H1 (cell line): ENCODE measurements around the gene S100PBP. TPM values are rescaled to one million over a fixed set of nuclear protein-coding genes. Genes with fewer than 3 reads are reported as not detected.

Source experiments
- CTCF ChIA-PET: fragments of 300-600 bp; sonication (Branson Sonifier 250); formaldehyde crosslinking; loops from one replicate; lab custom pipeline; 2021; ENCODE audit not compliant: partially characterized antibody; lab: Charles Lee
- POLR2A ChIA-PET: fragments of 300-600 bp; sonication (Branson Sonifier 250); formaldehyde crosslinking; loops from one replicate; lab custom pipeline; 2021; ENCODE audit warnings: inconsistent platforms; ENCODE audit not compliant: partially characterized antibody; lab: Charles Lee
- DNase-seq, 2 experiments: peaks; one replicate each; pipeline versions ENCODE4 v3.0.0 to v3.0.0-alpha.2; 2010 to 2022; ENCODE audit warnings: low spot score in 2 of 2, low read depth in 1 of 2, mixed read lengths in 1 of 2
- FAIRE-seq: peaks from 2 replicates; lab custom pipeline; 2011; peaks lifted over from hg19 to GRCh38; lab: Jason Lieb, UNC
- H2AFZ ChIP-seq: 2 replicates; pipeline ENCODE4 v1.8.1; 2012; ENCODE audit warnings: low read length, inconsistent platforms
- H2AK5ac ChIP-seq: 2 replicates; pipeline ENCODE4 v1.6.1; 2013; ENCODE audit warnings: low read depth, low read length
- H2BK120ac ChIP-seq: replicated peaks from 2 replicates; pipeline ENCODE3; 2013; ENCODE audit warnings: low read depth, low read length, inconsistent platforms
- H2BK12ac ChIP-seq: 2 replicates; pipeline ENCODE4 v1.6.1; 2013; ENCODE audit warnings: low read depth, low read length
- H2BK15ac ChIP-seq: 2 replicates; pipeline ENCODE4 v1.6.1; 2013; ENCODE audit warnings: low read length
- H2BK20ac ChIP-seq: 2 replicates; pipeline ENCODE4 v1.6.1; 2013; ENCODE audit warnings: low read length
- H2BK5ac ChIP-seq: 2 replicates; pipeline ENCODE4 v1.6.1; 2013; ENCODE audit warnings: low read depth, low read length
- H3K14ac ChIP-seq: 2 replicates; pipeline ENCODE4 v1.6.1; 2013; ENCODE audit warnings: inconsistent platforms; ENCODE audit not compliant: insufficient read length
- H3K18ac ChIP-seq: 2 replicates; pipeline ENCODE4 v1.6.1; 2013; ENCODE audit warnings: low read length; ENCODE audit errors: extremely low read depth
- H3K23ac ChIP-seq: 2 replicates; pipeline ENCODE4 v1.6.1; 2013; ENCODE audit warnings: inconsistent platforms; ENCODE audit not compliant: insufficient read length
- H3K23me2 ChIP-seq: 2 replicates; pipeline ENCODE4 v1.6.1; 2013; ENCODE audit warnings: low read depth, low read length
- H3K27ac ChIP-seq: 2 replicates; pipeline ENCODE4 v1.6.1; 2011; ENCODE audit warnings: low read depth, low read length, inconsistent platforms
- H3K27me3 ChIP-seq, 4 experiments: replicated peaks in 1 of 4; 1 replicate in 1 of 4; 2 replicates in 3 of 4; pipeline versions ENCODE4 v1.6.1 to v1.8.1; 2011 to 2013; ENCODE audit warnings: low read length in 3 of 4, mild to moderate bottlenecking in 3 of 4, inconsistent platforms in 2 of 4, mixed read lengths in 2 of 4, moderate library complexity in 1 of 4; ENCODE audit not compliant: control insufficient read depth in 3 of 4, insufficient read depth in 3 of 4; ENCODE audit errors: extremely low read depth in 1 of 4
- H3K36me3 ChIP-seq, 4 experiments: 2 replicates each; pipeline versions ENCODE4 v1.6.1 to v1.8.1; 2011 to 2013; ENCODE audit warnings: mild to moderate bottlenecking in 4 of 4, low read length in 3 of 4, moderate library complexity in 2 of 4, control low read depth in 1 of 4, inconsistent platforms in 1 of 4; ENCODE audit not compliant: insufficient read depth in 4 of 4, control insufficient read depth in 2 of 4
- H3K4ac ChIP-seq: replicated peaks from 2 replicates; pipeline ENCODE3; 2013; ENCODE audit warnings: low read length, low read depth, mixed read lengths, inconsistent platforms; ENCODE audit not compliant: insufficient read length
- H3K4me1 ChIP-seq, 4 experiments: replicated peaks in 1 of 4; 1 replicate in 1 of 4; 2 replicates in 3 of 4; pipeline versions ENCODE4 v1.6.1 to v1.8.1; 2011 to 2013; ENCODE audit warnings: low read length in 3 of 4, inconsistent platforms in 2 of 4, mixed read lengths in 1 of 4; ENCODE audit not compliant: insufficient read depth in 4 of 4, control insufficient read depth in 3 of 4
- H3K4me2 ChIP-seq, 2 experiments: 2 replicates each; pipeline versions ENCODE4 v1.6.1 to v1.8.1; 2011 to 2013; ENCODE audit warnings: low read depth in 2 of 2, low read length in 2 of 2, control low read depth in 1 of 2, inconsistent platforms in 1 of 2, mild to moderate bottlenecking in 1 of 2; ENCODE audit not compliant: insufficient read depth in 1 of 2
- H3K4me3 ChIP-seq, 4 experiments: fragments of 200-600, 300-600 bp in 1 of 4; sonication (generic), shearing (Covaris generic), sonication (Bioruptor Twin) in 1 of 4; 2 replicates each; pipeline versions ENCODE4 v1.5.1 to v1.8.1; 2011 to 2016; ENCODE audit warnings: low read length in 4 of 4, low read depth in 3 of 4, control low read depth in 2 of 4, inconsistent platforms in 2 of 4, mild to moderate bottlenecking in 2 of 4, mixed read lengths in 1 of 4, moderate library complexity in 1 of 4; ENCODE audit not compliant: insufficient read depth in 2 of 4; ENCODE audit errors: extremely low read depth in 1 of 4
- H3K56ac ChIP-seq: replicated peaks from 2 replicates; pipeline ENCODE3; 2013; ENCODE audit warnings: low read depth, mild to moderate bottlenecking, mixed read lengths, low read length, inconsistent platforms; ENCODE audit not compliant: insufficient read length
- H3K79me1 ChIP-seq: 2 replicates; pipeline ENCODE4 v1.6.1; 2013; ENCODE audit warnings: low read depth, low read length, control low read depth
- H3K79me2 ChIP-seq, 2 experiments: 2 replicates each; pipeline versions ENCODE4 v1.6.1 to v1.8.1; 2012 to 2013; ENCODE audit warnings: low read length in 2 of 2, mild to moderate bottlenecking in 2 of 2, inconsistent platforms in 1 of 2; ENCODE audit not compliant: insufficient read depth in 2 of 2, control insufficient read depth in 1 of 2
- H3K9ac ChIP-seq, 4 experiments: replicated peaks in 1 of 4; 1 replicate in 1 of 4; 2 replicates in 3 of 4; pipeline versions ENCODE4 v1.6.1 to v1.8.1; 2011 to 2013; ENCODE audit warnings: low read depth in 3 of 4, low read length in 3 of 4, control low read depth in 2 of 4, mild to moderate bottlenecking in 2 of 4, moderate library complexity in 2 of 4, inconsistent platforms in 1 of 4; ENCODE audit errors: extremely low read depth in 1 of 4
- H3K9me3 ChIP-seq, 2 experiments: 2 replicates each; pipeline versions ENCODE4 v1.6.1 to v1.8.1; 2012 to 2013; ENCODE audit warnings: mild to moderate bottlenecking in 2 of 2, moderate library complexity in 2 of 2, control low read depth in 1 of 2, inconsistent platforms in 1 of 2, low read depth in 1 of 2, low read length in 1 of 2, mixed read lengths in 1 of 2; ENCODE audit not compliant: insufficient read depth in 2 of 2
- H4K20me1 ChIP-seq, 2 experiments: replicated peaks in 1 of 2; 2 replicates each; pipeline versions ENCODE3 to v1.8.1; 2011 to 2013; ENCODE audit warnings: inconsistent platforms in 2 of 2, low read length in 2 of 2, mild to moderate bottlenecking in 1 of 2; ENCODE audit not compliant: insufficient read depth in 2 of 2, control insufficient read depth in 1 of 2
- H4K5ac ChIP-seq: 2 replicates; pipeline ENCODE4 v1.6.1; 2013; ENCODE audit warnings: low read length, low read depth, mixed read lengths, inconsistent platforms; ENCODE audit not compliant: insufficient read length
- H4K8ac ChIP-seq: 2 replicates; pipeline ENCODE4 v1.8.0; 2013; ENCODE audit warnings: mild to moderate bottlenecking, moderate library complexity, low read length, inconsistent platforms; ENCODE audit not compliant: insufficient read depth; ENCODE audit errors: extremely low read depth
- H4K91ac ChIP-seq: replicated peaks from 2 replicates; pipeline ENCODE3; 2013; ENCODE audit warnings: low read length, mixed read lengths, inconsistent platforms; ENCODE audit not compliant: insufficient read length
- EP300 ChIP-seq, 2 experiments: IDR thresholded peaks; 1 replicate in 1 of 2; 2 replicates in 1 of 2; pipeline ENCODE4 v1.6.1; 2011 to 2012; ENCODE audit warnings: low read depth in 2 of 2, low read length in 2 of 2, mild to moderate bottlenecking in 2 of 2, borderline replicate concordance in 1 of 2, inconsistent platforms in 1 of 2, moderate library complexity in 1 of 2
- NANOG ChIP-seq: IDR thresholded peaks from 2 replicates; pipeline ENCODE4 v1.6.1; 2011; ENCODE audit warnings: low read length, low read depth, mild to moderate bottlenecking, inconsistent platforms; ENCODE audit not compliant: insufficient read depth, poor library complexity, severe bottlenecking
- NRF1 ChIP-seq: IDR thresholded peaks from 2 replicates; pipeline ENCODE4 v1.6.1; 2011; ENCODE audit warnings: mild to moderate bottlenecking, low read depth, low read length, improper control_type of control experiment
- SP1 ChIP-seq: IDR thresholded peaks from 2 replicates; pipeline ENCODE4 v1.6.1; 2011; ENCODE audit warnings: low read depth, low read length
- SP4 ChIP-seq: IDR thresholded peaks from 2 replicates; pipeline ENCODE4 v1.6.1; 2012; ENCODE audit warnings: low read length, inconsistent platforms
- USF2 ChIP-seq: IDR thresholded peaks from 2 replicates; pipeline ENCODE4 v1.6.1; 2011; ENCODE audit warnings: low read length, improper control_type of control experiment
- WGBS, 2 experiments: shearing (Covaris generic) in 1 of 2; methylation state at CpG; one replicate each; pipeline versions ENCODE4 v1.1.6 to v1.1.7; 2013 to 2015; ENCODE audit warnings: low lambda C conversion rate in 2 of 2, mixed read lengths in 2 of 2, inconsistent platforms in 1 of 2, low coverage in 1 of 2, missing lambda C conversion rate in 1 of 2; ENCODE audit not compliant: insufficient replicate concordance in 2 of 2, insufficient coverage in 1 of 2, insufficient read length in 1 of 2; ENCODE audit errors: extremely low coverage in 1 of 2, missing lambda C conversion rate in 1 of 2; 5-methylcytosine and 5-hydroxymethylcytosine counted together
- polyA plus RNA-seq, 7 experiments: library from polyadenylated mRNA; depleted of rRNA in 3 of 7; stranded (reverse) in 5 of 7; unstranded in 2 of 7; fragments of >200 nt in 5 of 7; fragments of 200-250 nt in 2 of 7; gene quantifications; 1 replicate in 5 of 7; 2 replicates in 1 of 7; 4 replicates in 1 of 7; pipeline versions ENCODE4 v1.2.1 to v1.2.3, GENCODE V29; 2011 to 2013; ENCODE audit warnings: missing spikeins in 2 of 7, mixed read lengths in 2 of 7
- total RNA-seq: library from RNA; stranded (reverse); fragmentation: NEBNext Ultra II Directional; extraction: Animal tissue kit (Norgen Biotek cat#: 25700); gene quantifications from 2 replicates; pipeline ENCODE4 v1.2.1, GENCODE V29; 2021

Gene S100PBP
- total and polyA plus RNA-seq, 2 of the 8 experiments (the other 6 are each of a cell fraction or from before 2014, with no cell fraction given): 43.8 to 68.3 TPM

- H3K4ac ChIP-seq: no peak overlapping the region
- CTCF ChIA-PET: interaction anchor here (0.6 to 16.6 kb wide), 13 partner anchors 8 to 1179 kb away, joined by 3 to 382 read pairs (median 5); partner anchors contain the start of genes FNDC5 and HPCA
- H2AK5ac ChIP-seq: no peak overlapping the region
These were observed 74.2 kb downstream of the S100PBP start for GRCh38 chr1:32891630-32892029.

More at GRCh38 chr1:32891630-32892029, 74.2 kb downstream of the S100PBP start:
- Histone ChIP-seq H4K8ac (no peak overlapping the region), H3K27ac (no peak overlapping the region), H2BK15ac (no peak overlapping the region), H4K5ac (no peak overlapping the region), H3K79me1 (no peaks in the 10 kb centered on the region), H2BK12ac (no peak overlapping the region), H2BK5ac (no peak overlapping the region), H3K56ac (no peak overlapping the region), H3K9me3 (peaks cover 0 to 6% of the 10 kb centered on the region in 2 experiments; a peak in 1 of 4 replicates), H3K36me3 (no peaks in the 10 kb centered on the region), H4K20me1 (peaks cover 0 to 15% of the 10 kb centered on the region in 2 experiments), H3K18ac (no peak overlapping the region), H2BK20ac (no peak overlapping the region), H3K4me1 (peaks cover 0 to 15% (median 7%) of the 10 kb centered on the region in 4 experiments; a peak in 5 of 7 replicates), H2AFZ (no peak overlapping the region), H3K79me2 (no peaks in the 10 kb centered on the region), H3K4me3 (no peak overlapping the region), H3K9ac (no peak overlapping the region), H3K27me3 (peaks cover 2 to 40% (median 21%) of the 10 kb centered on the region in 4 experiments), H3K4me2 (no peak overlapping the region), H2BK120ac (no peak overlapping the region), H3K14ac (no peak overlapping the region), H3K23ac (no peak overlapping the region), H3K23me2 (peaks cover 2% of the 10 kb centered on the region; the same call in 1 of the 2 replicates), H4K91ac (no peak overlapping the region)
- DNase-seq (no peak), FAIRE-seq (no peak)
- POLR2A ChIA-PET: interaction anchor here (1.1 to 1.3 kb wide), 2 partner anchors 18 to 117 kb away, joined by 3 read pairs; no protein-coding TSS in a partner anchor
- TF ChIP-seq NANOG: no peak
- no peak for TF ChIP-seq NRF1
- TF ChIP-seq USF2: no peak
- TF ChIP-seq SP4: no peak
- TF ChIP-seq EP300 (IDR thresholded peaks at IDR 0.05; ENCODE audit: borderline replicate concordance in 1 of 2, low read depth in 2 of 2, low read length in 2 of 2): no peak
- TF ChIP-seq SP1: no peak
- 95% methylated on average over 3 of the region's 3 CpGs; no CpG with 5 or more reads in 1 of the 2 experiments for WGBS, 2 experiments
